HFF-Myc (cell line): ENCODE measurements around the gene TRAF5.

Experiments used
- DNase-seq: peaks from one replicate; pipeline ENCODE4 v3.0.0-alpha.2; 2011; ENCODE audit warnings: low read depth; ENCODE audit errors: extremely low read depth
- H3K4me3 ChIP-seq: replicated peaks from 2 replicates; pipeline ENCODE4 v1.5.1; 2011; ENCODE audit warnings: low read depth, mild to moderate bottlenecking, control low read depth, low read length
- TF ChIP-seq, protein P1 (sequence below): IDR thresholded peaks from 2 replicates; pipeline ENCODE4 v1.5.1; 2012; ENCODE audit warnings: mild to moderate bottlenecking, low read depth, low read length, control low read depth; ENCODE audit errors: missing control alignments

Gene TRAF5

DNA sequence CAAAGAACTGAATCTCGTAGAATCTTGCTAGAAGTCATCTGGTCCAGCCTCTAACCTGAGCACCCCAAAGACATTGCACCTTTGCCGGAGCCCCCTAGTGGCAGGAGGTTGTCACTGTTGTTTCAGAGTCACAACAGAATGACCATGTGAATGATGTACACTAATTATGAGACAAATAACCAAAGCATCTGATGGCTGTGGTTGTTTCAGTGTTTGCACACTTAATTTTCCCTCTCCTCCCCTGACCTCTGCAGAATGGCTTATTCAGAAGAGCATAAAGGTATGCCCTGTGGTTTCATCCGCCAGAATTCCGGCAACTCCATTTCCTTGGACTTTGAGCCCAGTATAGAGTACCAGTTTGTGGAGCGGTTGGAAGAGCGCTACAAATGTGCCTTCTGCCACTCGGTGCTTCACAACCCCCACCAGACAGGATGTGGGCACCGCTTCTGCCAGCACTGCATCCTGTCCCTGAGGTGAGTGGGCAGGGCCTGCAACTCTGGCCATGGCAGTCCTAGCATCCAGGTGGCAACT is 26.4 kb downstream of the TRAF5 start:
- no peak for DNase-seq
- TF ChIP-seq, protein P1, sequence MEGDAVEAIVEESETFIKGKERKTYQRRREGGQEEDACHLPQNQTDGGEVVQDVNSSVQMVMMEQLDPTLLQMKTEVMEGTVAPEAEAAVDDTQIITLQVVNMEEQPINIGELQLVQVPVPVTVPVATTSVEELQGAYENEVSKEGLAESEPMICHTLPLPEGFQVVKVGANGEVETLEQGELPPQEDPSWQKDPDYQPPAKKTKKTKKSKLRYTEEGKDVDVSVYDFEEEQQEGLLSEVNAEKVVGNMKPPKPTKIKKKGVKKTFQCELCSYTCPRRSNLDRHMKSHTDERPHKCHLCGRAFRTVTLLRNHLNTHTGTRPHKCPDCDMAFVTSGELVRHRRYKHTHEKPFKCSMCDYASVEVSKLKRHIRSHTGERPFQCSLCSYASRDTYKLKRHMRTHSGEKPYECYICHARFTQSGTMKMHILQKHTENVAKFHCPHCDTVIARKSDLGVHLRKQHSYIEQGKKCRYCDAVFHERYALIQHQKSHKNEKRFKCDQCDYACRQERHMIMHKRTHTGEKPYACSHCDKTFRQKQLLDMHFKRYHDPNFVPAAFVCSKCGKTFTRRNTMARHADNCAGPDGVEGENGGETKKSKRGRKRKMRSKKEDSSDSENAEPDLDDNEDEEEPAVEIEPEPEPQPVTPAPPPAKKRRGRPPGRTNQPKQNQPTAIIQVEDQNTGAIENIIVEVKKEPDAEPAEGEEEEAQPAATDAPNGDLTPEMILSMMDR = peak; percentile 84
- H3K4me3 ChIP-seq = no peak overlapping the region

DNA sequence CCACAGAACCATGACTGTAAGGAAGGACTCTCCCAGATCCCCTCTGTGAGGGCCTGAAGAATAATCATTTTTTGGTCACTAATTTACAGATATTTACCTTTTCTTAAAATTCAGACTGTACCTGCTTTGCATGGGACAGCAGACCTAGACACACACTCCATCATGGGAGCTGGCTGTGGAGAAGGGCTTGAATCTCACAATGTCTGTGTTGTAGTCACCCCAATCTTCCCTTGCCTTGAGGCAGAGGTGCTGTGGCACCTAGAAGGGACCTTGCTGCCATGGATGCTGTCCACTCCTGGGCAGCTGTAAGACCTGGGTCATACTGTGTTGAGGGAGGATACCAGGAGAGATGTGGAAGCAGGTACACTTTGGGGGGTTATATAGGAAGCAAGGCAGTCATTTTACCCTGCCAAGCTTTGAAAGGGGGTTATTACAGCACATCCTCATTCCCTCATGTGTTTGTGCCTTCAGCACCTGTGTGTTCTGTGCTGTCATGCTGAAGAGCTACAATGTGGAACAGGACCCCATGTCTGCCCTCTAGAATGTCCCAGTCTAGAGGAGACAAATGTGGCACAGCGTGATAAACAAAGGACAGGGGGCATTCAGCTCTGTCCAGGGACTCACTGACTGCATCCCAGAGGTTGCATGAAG is 27.1 kb downstream of the TRAF5 start:
- H3K4me3 ChIP-seq = no peak overlapping the region
- TF ChIP-seq, protein P1 = no peak
- no peak for DNase-seq

GRCh38 chr1:211355873-211356272 is 29.2 kb downstream of the TRAF5 start:
- H3K4me3 ChIP-seq = no peak overlapping the region
- DNase-seq = no peak
- TF ChIP-seq, protein P1 = no peak

DNA sequence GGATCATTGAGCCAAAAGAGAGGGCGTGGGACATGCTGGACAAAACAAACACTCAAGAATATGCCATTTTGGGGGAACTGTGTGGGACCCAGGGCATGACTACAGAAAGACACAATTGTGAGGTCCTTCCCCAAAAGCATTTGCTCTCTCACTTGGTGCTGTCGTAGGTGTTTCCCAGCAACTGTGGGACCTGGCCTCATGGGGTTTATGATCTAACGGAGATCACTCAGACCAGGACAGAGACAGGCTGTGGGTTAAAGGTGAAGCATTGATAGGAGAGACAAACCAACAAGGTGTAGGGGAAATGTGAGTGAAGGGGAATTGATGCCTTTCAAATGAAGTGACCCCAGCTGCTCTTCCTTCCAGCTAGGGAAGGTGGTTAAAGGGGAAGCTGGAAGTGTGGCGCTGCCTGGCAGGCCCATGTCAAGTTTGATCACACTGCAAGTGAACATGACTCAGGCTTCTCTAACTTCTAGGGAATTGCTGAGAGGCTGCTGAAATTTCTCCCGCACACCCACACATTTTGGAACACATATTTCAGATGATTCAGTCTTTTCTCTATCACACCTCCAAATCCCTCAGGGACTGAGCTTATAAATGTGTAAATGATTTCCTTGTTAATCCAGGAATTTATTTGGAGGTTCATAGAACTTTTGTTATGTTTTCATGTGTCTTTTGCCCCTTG is 30.2 kb downstream of the TRAF5 start:
- TF ChIP-seq, protein P1 = no peak
- no peak for DNase-seq
- no peak overlapping the region for H3K4me3 ChIP-seq

GRCh38 chr1:211358685-211359084 is 32.1 kb downstream of the TRAF5 start:
- H3K4me3 ChIP-seq = no peak overlapping the region
- TF ChIP-seq, protein P1 = no peak
- DNase-seq = no peak

DNA sequence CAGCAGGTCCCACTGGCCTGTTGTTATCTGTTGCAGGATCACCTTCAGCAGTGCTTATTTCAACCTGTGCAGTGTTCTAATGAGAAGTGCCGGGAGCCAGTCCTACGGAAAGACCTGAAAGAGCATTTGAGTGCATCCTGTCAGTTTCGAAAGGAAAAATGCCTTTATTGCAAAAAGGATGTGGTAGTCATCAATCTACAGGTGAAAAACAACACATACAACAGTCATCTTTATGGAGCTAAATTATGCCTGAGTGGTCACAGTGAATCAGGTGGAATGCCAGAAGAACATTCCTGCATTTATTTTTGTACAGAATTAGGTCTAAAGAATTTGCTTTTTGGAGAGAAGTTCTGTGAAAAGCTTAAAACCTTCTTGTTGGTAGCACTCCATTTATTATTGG is 33.2 kb downstream of the TRAF5 start:
- TF ChIP-seq, protein P1 = no peak
- no peak for DNase-seq
- H3K4me3 ChIP-seq = no peak overlapping the region

DNA sequence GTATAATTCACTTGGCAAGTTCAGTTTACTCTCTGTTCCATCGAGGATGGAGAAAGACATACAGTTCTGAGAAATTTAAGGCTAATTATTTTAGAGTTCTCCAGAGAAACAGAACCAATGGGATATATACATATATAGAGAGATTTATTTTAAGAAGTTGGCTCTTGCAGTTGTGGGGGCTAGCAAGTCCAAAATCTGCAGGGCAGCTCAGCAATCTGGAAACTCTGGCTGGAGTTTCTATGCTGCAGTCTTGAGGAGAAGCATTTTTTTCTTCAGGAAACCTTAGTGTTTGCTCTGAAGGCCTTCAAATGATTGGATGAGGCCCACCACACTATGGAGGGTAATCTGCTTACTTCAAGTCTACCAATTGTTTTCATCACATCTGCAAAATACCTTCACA is 34.6 kb downstream of the TRAF5 start:
- no peak overlapping the region for H3K4me3 ChIP-seq
- TF ChIP-seq, protein P1 = no peak
- DNase-seq = no peak
